NB4 (cell line): ENCODE measurements around the gene KLK3.

Source experiments
- DNase-seq: peaks from one replicate; pipeline ENCODE4 v3.0.0; 2010; ENCODE audit warnings: low read depth
- H3K4me3 ChIP-seq: one replicate; pipeline ENCODE4 v1.5.1; 2011; ENCODE audit warnings: mild to moderate bottlenecking, low read depth, low read length, moderate library complexity
- CTCF ChIP-seq: IDR thresholded peaks from one replicate; pipeline ENCODE4 v1.5.1; 2012; ENCODE audit warnings: low read depth, low read length
- MAX ChIP-seq: IDR thresholded peaks from 2 replicates; pipeline ENCODE4 v1.6.1; 2011; ENCODE audit warnings: low read depth, low read length
- MYC ChIP-seq: IDR thresholded peaks from 2 replicates; pipeline ENCODE4 v1.6.1; 2011; ENCODE audit warnings: low read depth, low read length
- POLR2A ChIP-seq: IDR thresholded peaks from 2 replicates; pipeline ENCODE4 v1.6.1; 2011; ENCODE audit warnings: mild to moderate bottlenecking; ENCODE audit not compliant: insufficient read length; ENCODE audit errors: extremely low read depth

KLK3 gene

GRCh38 chr19:50857366-50857765 is 2.7 kb downstream of the KLK3 start:
- TF ChIP-seq POLR2A: no peak
- TF ChIP-seq MAX: no peak
- TF ChIP-seq CTCF: no peak
- no peak for TF ChIP-seq MYC
- DNase-seq: no peak

GRCh38 chr19:50858886-50859285 is 4.2 kb downstream of the KLK3 start:
- no peak overlapping the region for H3K4me3 ChIP-seq
- TF ChIP-seq CTCF: no peak
- no peak for TF ChIP-seq MAX
- no peak for TF ChIP-seq MYC
- no peak for TF ChIP-seq POLR2A
- DNase-seq: no peak

More at GRCh38 chr19:50857366-50857765, 2.7 kb downstream of the KLK3 start:
- H3K4me3 ChIP-seq: no peak overlapping the region

- no peak for DNase-seq
- no peak overlapping the region for H3K4me3 ChIP-seq
- TF ChIP-seq POLR2A: no peak
- TF ChIP-seq MAX: no peak
- no peak for TF ChIP-seq MYC
- TF ChIP-seq CTCF: no peak
Observed at GRCh38 chr19:50859849-50860248, 5.1 kb downstream of the KLK3 start.

- no peak overlapping the region for H3K4me3 ChIP-seq
- no peak for DNase-seq
- TF ChIP-seq MYC (no peak), POLR2A (no peak), CTCF (no peak), MAX (no peak)
Observed at GRCh38 chr19:50861010-50861409, 6.3 kb downstream of the KLK3 start.

GRCh38 chr19:50861496-50862286 is 7.0 kb downstream of the KLK3 start:
- DNase-seq: no peak
- TF ChIP-seq MAX: no peak
- no peak for TF ChIP-seq POLR2A
- no peak for TF ChIP-seq MYC
- TF ChIP-seq CTCF: no peak
- H3K4me3 ChIP-seq: no peak overlapping the region
